ENCODE measurements around the gene KCP. TPM values are rescaled to one million over a fixed set of nuclear protein-coding genes. Genes with fewer than 3 reads are reported as not detected.
A peak's percentile ranks its signal among the peaks of the same experiment; 100 is the strongest.

The KCP gene
- total and polyA plus RNA-seq, 2 experiments from 2014 or later, result 0.76 to 1.1 TPM

DNA sequence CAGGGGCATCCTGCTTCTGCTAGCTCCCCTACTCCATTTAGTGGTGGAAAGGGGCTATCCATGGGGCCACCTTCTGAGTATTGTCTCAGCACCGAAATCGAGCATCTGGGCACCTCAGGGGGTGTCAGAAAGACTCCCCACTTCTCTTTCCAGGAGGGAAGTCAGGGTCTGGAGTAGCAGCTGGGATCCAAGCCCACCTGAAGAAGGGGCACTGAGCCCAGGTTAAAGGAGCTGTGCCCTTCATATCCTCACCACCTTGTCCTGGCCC is 77.7 kb downstream of the KCP start:
- Histone ChIP-seq H3K9me2 (ENCODE audit: insufficient read depth) (no peaks in the 10 kb centered on the region), H3K79me2 (replicated peaks; ENCODE audit: insufficient read depth) (no peaks in the 10 kb centered on the region), H2AFZ (peak overlapping the region; percentile 98), H3K36me3 (ENCODE audit: insufficient read depth) (no peaks in the 10 kb centered on the region), H3K4me1 (ENCODE audit: insufficient read depth) (peaks cover 28% of the 10 kb centered on the region), H3F3A (replicated peaks; ENCODE audit: low read depth) (peaks cover 6% of the 10 kb centered on the region), H3K27ac (ENCODE audit: low read depth) (no peak overlapping the region), H3K4me2 (peak overlapping the region; percentile 96), H4K20me1 (replicated peaks; ENCODE audit: insufficient read depth) (no peaks in the 10 kb centered on the region), H3K27me3 (ENCODE audit: insufficient read depth) (peaks cover 42% of the 10 kb centered on the region), H3K4me3 (peak overlapping the region; percentile 76)
- DNase-seq (ENCODE audit: low spot score), result no peak
- Mint-ChIP-seq H3K4me1 (peaks cover 30% of the 10 kb centered on the region), H3K36me3 (ENCODE audit: low read depth) (no peaks in the 10 kb centered on the region), H3K4me3 (peak overlapping the region; percentile 70), H3K27ac (no peak overlapping the region), H3K9me3 (no peaks in the 10 kb centered on the region), H3K27me3 (ENCODE audit: insufficient read depth, low read depth, poor library complexity) (peaks cover 53% of the 10 kb centered on the region)
- ATAC-seq, result no peak
- TF ChIP-seq, protein P1, sequence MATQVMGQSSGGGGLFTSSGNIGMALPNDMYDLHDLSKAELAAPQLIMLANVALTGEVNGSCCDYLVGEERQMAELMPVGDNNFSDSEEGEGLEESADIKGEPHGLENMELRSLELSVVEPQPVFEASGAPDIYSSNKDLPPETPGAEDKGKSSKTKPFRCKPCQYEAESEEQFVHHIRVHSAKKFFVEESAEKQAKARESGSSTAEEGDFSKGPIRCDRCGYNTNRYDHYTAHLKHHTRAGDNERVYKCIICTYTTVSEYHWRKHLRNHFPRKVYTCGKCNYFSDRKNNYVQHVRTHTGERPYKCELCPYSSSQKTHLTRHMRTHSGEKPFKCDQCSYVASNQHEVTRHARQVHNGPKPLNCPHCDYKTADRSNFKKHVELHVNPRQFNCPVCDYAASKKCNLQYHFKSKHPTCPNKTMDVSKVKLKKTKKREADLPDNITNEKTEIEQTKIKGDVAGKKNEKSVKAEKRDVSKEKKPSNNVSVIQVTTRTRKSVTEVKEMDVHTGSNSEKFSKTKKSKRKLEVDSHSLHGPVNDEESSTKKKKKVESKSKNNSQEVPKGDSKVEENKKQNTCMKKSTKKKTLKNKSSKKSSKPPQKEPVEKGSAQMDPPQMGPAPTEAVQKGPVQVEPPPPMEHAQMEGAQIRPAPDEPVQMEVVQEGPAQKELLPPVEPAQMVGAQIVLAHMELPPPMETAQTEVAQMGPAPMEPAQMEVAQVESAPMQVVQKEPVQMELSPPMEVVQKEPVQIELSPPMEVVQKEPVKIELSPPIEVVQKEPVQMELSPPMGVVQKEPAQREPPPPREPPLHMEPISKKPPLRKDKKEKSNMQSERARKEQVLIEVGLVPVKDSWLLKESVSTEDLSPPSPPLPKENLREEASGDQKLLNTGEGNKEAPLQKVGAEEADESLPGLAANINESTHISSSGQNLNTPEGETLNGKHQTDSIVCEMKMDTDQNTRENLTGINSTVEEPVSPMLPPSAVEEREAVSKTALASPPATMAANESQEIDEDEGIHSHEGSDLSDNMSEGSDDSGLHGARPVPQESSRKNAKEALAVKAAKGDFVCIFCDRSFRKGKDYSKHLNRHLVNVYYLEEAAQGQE (IDR thresholded peaks at IDR 0.05; ENCODE audit: unreplicated experiment), result no peak
- TF ChIP-seq CREB1 (CRISPR knock-in tag; IDR thresholded peaks at IDR 0.05; ENCODE audit: low read depth) (no peak), EZH2 (IDR thresholded peaks at IDR 0.05; ENCODE audit: low read depth, unreplicated experiment) (no peak), JUNB (IDR thresholded peaks at IDR 0.05; ENCODE audit: unreplicated experiment) (no peak), NANOG (IDR thresholded peaks at IDR 0.05; ENCODE audit: borderline replicate concordance) (no peak), CTCF (conservative IDR thresholded peaks at IDR 0.05; ENCODE audit: low read depth in 2 of 2) (no peak), ZNF331 (CRISPR knock-in tag; IDR thresholded peaks at IDR 0.05; ENCODE audit: low read depth) (no peak), ZNF114 (CRISPR knock-in tag; IDR thresholded peaks at IDR 0.05) (no peak), POLR2AphosphoS5 (IDR thresholded peaks at IDR 0.05; ENCODE audit: low read depth) (no peak), EZH2phosphoT487 (IDR thresholded peaks at IDR 0.05; ENCODE audit: unreplicated experiment) (no peak)
- TF ChIP-seq, protein P2, sequence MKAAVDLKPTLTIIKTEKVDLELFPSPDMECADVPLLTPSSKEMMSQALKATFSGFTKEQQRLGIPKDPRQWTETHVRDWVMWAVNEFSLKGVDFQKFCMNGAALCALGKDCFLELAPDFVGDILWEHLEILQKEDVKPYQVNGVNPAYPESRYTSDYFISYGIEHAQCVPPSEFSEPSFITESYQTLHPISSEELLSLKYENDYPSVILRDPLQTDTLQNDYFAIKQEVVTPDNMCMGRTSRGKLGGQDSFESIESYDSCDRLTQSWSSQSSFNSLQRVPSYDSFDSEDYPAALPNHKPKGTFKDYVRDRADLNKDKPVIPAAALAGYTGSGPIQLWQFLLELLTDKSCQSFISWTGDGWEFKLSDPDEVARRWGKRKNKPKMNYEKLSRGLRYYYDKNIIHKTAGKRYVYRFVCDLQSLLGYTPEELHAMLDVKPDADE (IDR thresholded peaks at IDR 0.05), result no peak
- TF ChIP-seq, protein P3, sequence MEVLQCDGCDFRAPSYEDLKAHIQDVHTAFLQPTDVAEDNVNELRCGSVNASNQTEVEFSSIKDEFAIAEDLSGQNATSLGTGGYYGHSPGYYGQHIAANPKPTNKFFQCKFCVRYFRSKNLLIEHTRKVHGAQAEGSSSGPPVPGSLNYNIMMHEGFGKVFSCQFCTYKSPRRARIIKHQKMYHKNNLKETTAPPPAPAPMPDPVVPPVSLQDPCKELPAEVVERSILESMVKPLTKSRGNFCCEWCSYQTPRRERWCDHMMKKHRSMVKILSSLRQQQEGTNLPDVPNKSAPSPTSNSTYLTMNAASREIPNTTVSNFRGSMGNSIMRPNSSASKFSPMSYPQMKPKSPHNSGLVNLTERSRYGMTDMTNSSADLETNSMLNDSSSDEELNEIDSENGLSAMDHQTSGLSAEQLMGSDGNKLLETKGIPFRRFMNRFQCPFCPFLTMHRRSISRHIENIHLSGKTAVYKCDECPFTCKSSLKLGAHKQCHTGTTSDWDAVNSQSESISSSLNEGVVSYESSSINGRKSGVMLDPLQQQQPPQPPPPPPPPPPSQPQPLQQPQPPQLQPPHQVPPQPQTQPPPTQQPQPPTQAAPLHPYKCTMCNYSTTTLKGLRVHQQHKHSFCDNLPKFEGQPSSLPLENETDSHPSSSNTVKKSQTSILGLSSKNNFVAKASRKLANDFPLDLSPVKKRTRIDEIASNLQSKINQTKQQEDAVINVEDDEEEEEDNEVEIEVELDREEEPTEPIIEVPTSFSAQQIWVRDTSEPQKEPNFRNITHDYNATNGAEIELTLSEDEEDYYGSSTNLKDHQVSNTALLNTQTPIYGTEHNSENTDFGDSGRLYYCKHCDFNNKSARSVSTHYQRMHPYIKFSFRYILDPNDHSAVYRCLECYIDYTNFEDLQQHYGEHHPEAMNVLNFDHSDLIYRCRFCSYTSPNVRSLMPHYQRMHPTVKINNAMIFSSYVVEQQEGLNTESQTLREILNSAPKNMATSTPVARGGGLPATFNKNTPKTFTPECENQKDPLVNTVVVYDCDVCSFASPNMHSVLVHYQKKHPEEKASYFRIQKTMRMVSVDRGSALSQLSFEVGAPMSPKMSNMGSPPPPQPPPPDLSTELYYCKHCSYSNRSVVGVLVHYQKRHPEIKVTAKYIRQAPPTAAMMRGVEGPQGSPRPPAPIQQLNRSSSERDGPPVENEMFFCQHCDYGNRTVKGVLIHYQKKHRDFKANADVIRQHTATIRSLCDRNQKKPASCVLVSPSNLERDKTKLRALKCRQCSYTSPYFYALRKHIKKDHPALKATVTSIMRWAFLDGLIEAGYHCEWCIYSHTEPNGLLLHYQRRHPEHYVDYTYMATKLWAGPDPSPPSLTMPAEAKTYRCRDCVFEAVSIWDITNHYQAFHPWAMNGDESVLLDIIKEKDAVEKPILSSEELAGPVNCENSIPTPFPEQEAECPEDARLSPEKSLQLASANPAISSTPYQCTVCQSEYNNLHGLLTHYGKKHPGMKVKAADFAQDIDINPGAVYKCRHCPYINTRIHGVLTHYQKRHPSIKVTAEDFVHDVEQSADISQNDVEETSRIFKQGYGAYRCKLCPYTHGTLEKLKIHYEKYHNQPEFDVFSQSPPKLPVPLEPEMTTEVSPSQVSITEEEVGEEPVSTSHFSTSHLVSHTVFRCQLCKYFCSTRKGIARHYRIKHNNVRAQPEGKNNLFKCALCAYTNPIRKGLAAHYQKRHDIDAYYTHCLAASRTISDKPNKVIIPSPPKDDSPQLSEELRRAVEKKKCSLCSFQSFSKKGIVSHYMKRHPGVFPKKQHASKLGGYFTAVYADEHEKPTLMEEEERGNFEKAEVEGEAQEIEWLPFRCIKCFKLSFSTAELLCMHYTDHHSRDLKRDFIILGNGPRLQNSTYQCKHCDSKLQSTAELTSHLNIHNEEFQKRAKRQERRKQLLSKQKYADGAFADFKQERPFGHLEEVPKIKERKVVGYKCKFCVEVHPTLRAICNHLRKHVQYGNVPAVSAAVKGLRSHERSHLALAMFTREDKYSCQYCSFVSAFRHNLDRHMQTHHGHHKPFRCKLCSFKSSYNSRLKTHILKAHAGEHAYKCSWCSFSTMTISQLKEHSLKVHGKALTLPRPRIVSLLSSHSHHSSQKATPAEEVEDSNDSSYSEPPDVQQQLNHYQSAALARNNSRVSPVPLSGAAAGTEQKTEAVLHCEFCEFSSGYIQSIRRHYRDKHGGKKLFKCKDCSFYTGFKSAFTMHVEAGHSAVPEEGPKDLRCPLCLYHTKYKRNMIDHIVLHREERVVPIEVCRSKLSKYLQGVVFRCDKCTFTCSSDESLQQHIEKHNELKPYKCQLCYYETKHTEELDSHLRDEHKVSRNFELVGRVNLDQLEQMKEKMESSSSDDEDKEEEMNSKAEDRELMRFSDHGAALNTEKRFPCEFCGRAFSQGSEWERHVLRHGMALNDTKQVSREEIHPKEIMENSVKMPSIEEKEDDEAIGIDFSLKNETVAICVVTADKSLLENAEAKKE (CRISPR knock-in tag; IDR thresholded peaks at IDR 0.05), result no peak
